HEK293T (cell line): ENCODE results near the gene PSENEN.

Source experiments
- CTCF ChIA-PET: fragments of 350-600 bp; formaldehyde crosslinking; extraction: SDS; loops from one replicate; lab custom pipeline; 2021; ENCODE audit warnings: antibody characterized with exemption, inconsistent platforms; lab: Yijun Ruan, JAX
- POLR2A ChIA-PET: fragments of 350-600 bp; formaldehyde crosslinking; extraction: SDS; loops from one replicate; lab custom pipeline; 2020; ENCODE audit warnings: antibody characterized with exemption, inconsistent platforms; lab: Yijun Ruan, JAX
- DNase-seq: peaks from one replicate; pipeline ENCODE4 v3.0.0; 2012; ENCODE audit warnings: mixed read lengths; ENCODE audit errors: extremely low spot score
- ARNT ChIP-seq: fragments of 450-650 bp; IDR thresholded peaks from 2 replicates; pipeline ENCODE4 v1.6.1; 2017; ENCODE audit warnings: mild to moderate bottlenecking
- BHLHE40 ChIP-seq: fragments of 450-650 bp; IDR thresholded peaks from 2 replicates; pipeline ENCODE4 v1.6.1; 2016; ENCODE audit warnings: mild to moderate bottlenecking, moderate library complexity, borderline replicate concordance
- CTBP1 ChIP-seq: fragments of 450-650 bp; IDR thresholded peaks from 2 replicates; pipeline ENCODE4 v1.6.1; 2016; ENCODE audit warnings: borderline replicate concordance
- ELF4 ChIP-seq: fragments of 450-650 bp; IDR thresholded peaks from 2 replicates; pipeline ENCODE4 v1.6.1; 2017; ENCODE audit warnings: antibody characterized with exemption
- FOXA1 ChIP-seq: fragments of 450-650 bp; IDR thresholded peaks from 2 replicates; pipeline ENCODE4 v1.6.1; 2016; ENCODE audit warnings: mild to moderate bottlenecking
- FOXK2 ChIP-seq: fragments of 450-650 bp; IDR thresholded peaks from 2 replicates; pipeline ENCODE4 v1.6.1; 2016; ENCODE audit warnings: mild to moderate bottlenecking
- FOXM1 ChIP-seq: fragments of 450-650 bp; IDR thresholded peaks from 2 replicates; pipeline ENCODE4 v1.6.1; 2017; ENCODE audit warnings: mild to moderate bottlenecking, borderline replicate concordance
- HDGF ChIP-seq: fragments of 450-650 bp; IDR thresholded peaks from 2 replicates; pipeline ENCODE4 v1.6.1; 2017; ENCODE audit warnings: antibody characterized with exemption, borderline replicate concordance
- L3MBTL2 ChIP-seq: fragments of 450-650 bp; conservative IDR thresholded peaks from 2 replicates; pipeline ENCODE4 v1.6.1; 2016; ENCODE audit warnings: mild to moderate bottlenecking
- LEF1 ChIP-seq: fragments of 450-650 bp; IDR thresholded peaks from 2 replicates; pipeline ENCODE4 v1.6.1; 2017; ENCODE audit warnings: mild to moderate bottlenecking, borderline replicate concordance
- NFRKB ChIP-seq: fragments of 450-650 bp; IDR thresholded peaks from 2 replicates; pipeline ENCODE4 v1.6.1; 2016; ENCODE audit warnings: mild to moderate bottlenecking, moderate library complexity
- SP1 ChIP-seq: fragments of 450-650 bp; IDR thresholded peaks from 2 replicates; pipeline ENCODE4 v1.6.1; 2017
- SUZ12 ChIP-seq: fragments of 450-650 bp; IDR thresholded peaks from 2 replicates; pipeline ENCODE4 v1.6.1; 2016; ENCODE audit warnings: mild to moderate bottlenecking
- TARDBP ChIP-seq: fragments of 450-650 bp; IDR thresholded peaks from 2 replicates; pipeline ENCODE4 v1.6.1; 2016
- ZNF384 ChIP-seq: fragments of 450-650 bp; IDR thresholded peaks from 2 replicates; pipeline ENCODE4 v1.6.1; 2016
- TF ChIP-seq, protein P1 (sequence below): fragments of 450-650 bp; IDR thresholded peaks from 2 replicates; pipeline ENCODE4 v1.6.1; 2016

The PSENEN gene

GRCh38 chr19:35725216-35725861 is 20.1 kb upstream of the PSENEN start:
- DNase-seq: no peak
- TF ChIP-seq LEF1 (no peak), ARNT (no peak), SUZ12 (no peak), BHLHE40 (no peak), SP1 (no peak), ELF4 (no peak), L3MBTL2 (no peak), TARDBP (no peak), FOXK2 (no peak), ZNF384 (no peak), NFRKB (no peak), FOXA1 (no peak), CTBP1 (no peak), HDGF (no peak), FOXM1 (no peak)
- TF ChIP-seq, protein P1, sequence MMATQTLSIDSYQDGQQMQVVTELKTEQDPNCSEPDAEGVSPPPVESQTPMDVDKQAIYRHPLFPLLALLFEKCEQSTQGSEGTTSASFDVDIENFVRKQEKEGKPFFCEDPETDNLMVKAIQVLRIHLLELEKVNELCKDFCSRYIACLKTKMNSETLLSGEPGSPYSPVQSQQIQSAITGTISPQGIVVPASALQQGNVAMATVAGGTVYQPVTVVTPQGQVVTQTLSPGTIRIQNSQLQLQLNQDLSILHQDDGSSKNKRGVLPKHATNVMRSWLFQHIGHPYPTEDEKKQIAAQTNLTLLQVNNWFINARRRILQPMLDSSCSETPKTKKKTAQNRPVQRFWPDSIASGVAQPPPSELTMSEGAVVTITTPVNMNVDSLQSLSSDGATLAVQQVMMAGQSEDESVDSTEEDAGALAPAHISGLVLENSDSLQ: no peak
- ChIA-PET POLR2A (interaction anchor here (1.2 kb wide), 1 partner anchor 23 kb away, joined by 3 read pairs; the partner anchor contains the start of gene LIN37), CTCF (no interaction called here)

DNA sequence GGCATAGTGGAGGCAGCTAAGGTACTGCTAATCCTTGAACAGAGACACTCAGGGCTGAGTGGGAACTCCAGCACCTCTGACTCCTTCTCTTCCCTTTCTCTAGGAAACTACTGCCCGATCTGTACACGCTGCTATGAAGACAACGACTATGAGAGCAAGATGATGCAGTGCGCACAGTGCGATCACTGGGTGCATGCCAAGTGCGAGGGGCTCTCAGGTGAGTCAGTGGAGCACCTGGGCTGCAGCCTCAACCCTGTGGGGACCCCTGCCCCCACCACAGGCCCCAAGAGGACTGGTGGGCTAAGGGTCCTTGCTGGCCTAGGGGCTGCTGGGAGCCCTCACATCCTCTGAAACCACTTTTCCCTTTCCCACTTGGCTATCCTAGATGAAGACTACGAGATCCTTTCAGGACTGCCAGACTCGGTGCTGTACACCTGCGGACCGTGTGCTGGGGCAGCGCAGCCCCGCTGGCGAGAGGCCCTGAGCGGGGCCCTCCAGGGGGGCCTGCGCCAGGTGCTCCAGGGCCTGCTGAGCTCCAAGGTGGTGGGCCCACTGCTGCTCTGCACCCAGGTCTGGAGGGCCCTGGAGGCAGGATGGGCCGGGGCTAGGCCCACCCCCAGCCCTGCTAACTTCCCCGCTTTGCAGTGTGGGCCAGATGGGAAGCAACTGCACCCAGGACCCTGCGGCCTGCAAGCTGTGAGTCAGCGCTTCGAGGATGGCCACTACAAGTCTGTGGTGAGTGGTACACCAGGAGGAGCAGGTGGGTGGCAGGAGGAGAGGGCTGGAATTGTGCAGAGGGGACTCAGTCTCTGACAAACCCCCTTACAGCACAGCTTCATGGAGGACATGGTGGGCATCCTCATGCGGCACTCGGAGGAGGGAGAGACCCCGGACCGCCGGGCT is 18.1 kb upstream of the PSENEN start:
- TF ChIP-seq L3MBTL2: no peak
- TF ChIP-seq LEF1: no peak
- TF ChIP-seq ZNF384: no peak
- TF ChIP-seq CTBP1: no peak
- TF ChIP-seq, protein P1: no peak
- TF ChIP-seq ELF4: no peak
- TF ChIP-seq BHLHE40: no peak
- TF ChIP-seq FOXK2: no peak
- TF ChIP-seq SP1: no peak
- TF ChIP-seq ARNT: no peak
- no peak for TF ChIP-seq NFRKB
- no peak for TF ChIP-seq FOXM1
- no peak for TF ChIP-seq TARDBP
- no peak for TF ChIP-seq SUZ12
- no peak for TF ChIP-seq FOXA1
- no peak for TF ChIP-seq HDGF
- POLR2A ChIA-PET: no interaction called here
- no peak for DNase-seq
- CTCF ChIA-PET: no interaction called here

DNA sequence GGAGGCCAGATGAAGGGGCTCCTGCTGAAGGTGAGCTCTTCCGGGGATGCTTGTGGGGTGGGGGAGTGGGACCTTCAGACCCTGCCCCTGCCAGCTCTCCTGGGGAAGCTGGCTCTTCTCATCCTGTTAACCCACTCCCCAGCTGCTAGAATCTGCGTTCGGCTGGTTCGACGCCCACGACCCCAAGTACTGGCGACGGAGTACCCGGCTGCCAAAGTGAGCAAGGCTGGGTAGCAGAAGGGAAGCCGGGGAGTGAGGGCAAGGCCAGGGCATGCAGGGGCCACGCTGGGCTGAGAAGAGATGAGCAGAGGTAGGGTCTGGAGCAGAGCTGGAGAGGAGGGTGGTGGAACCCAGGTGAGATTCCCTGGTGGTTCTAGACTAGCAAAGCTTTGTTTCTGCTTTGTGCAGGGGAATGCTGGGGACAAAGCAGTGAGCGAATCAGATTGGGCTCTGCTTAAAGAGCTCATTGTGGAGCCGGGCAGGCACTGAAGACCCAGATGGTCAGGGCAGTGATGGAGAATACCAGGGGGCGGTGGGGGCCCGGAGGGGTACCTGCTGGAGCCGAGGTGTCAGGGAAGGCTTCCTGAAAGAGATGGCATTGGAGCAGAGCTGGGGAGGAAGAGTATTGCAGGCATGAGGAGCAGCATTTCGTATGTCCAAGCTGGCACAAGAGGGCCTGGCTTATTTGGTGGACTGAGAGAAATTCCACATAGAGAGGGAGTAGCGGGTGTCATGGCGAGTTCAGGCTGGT is 17.3 kb upstream of the PSENEN start:
- CTCF ChIA-PET: no interaction called here

DNA sequence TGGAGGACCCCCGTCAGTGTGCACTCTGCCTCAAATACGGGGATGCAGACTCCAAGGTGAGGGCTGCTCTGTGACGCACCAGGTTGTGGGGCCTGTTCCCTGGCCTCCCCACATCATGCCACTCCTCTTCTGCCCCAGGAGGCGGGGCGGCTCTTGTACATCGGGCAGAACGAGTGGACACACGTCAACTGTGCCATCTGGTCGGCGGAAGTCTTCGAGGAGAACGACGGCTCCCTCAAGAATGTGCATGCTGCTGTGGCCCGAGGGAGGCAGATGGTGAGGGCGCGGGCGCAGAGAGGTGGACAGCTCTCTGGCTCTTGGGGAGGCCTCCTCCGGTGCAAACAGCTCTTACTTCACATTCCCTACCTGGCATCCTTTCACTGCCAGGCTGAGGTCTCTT is 16.4 kb upstream of the PSENEN start:
- TF ChIP-seq HDGF (no peak), FOXA1 (no peak), SUZ12 (no peak), BHLHE40 (no peak), FOXM1 (no peak), ELF4 (no peak), SP1 (no peak), ARNT (no peak), TARDBP (no peak), L3MBTL2 (no peak), ZNF384 (no peak), CTBP1 (no peak), LEF1 (no peak), FOXK2 (no peak)
- CTCF ChIA-PET: no interaction called here
- DNase-seq: no peak
- POLR2A ChIA-PET: interaction anchor here (1.2 kb wide), 1 partner anchor 11 kb away, joined by 3 read pairs; no protein-coding TSS in a partner anchor

More for the DNA sequence above, 17.3 kb upstream of the PSENEN start:
- DNase-seq: no peak
- POLR2A ChIA-PET: interaction anchor here (1.2 kb wide), 1 partner anchor 12 kb away, joined by 3 read pairs; no protein-coding TSS in a partner anchor
- no peak for TF ChIP-seq CTBP1
- no peak for TF ChIP-seq FOXK2

GRCh38 chr19:35729763-35730162 is 15.7 kb upstream of the PSENEN start:
- TF ChIP-seq BHLHE40: no peak
- DNase-seq: no peak
- CTCF ChIA-PET: no interaction called here
- POLR2A ChIA-PET: interaction anchor here (2.5 kb wide), 1 partner anchor 11 kb away, joined by 7 read pairs; no protein-coding TSS in a partner anchor

DNA sequence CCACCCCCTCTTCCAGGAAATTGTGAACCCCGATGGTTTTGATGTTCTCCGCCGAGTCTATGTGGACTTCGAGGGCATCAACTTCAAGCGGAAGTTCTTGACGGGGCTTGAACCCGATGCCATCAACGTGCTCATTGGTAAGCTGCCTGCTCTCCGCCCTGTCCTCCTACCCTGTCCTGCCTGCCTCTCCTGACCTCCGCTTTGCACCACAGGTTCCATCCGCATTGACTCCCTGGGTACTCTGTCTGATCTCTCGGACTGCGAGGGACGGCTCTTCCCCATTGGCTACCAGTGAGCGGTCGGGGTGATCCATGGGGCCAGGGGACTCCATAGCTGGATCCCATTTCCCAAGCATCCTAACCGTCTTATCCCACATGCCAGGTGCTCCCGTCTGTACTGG is 15.1 kb upstream of the PSENEN start:
- DNase-seq: no peak
- TF ChIP-seq TARDBP (no peak), ARNT (no peak), SP1 (no peak), HDGF (no peak), NFRKB (no peak), CTBP1 (no peak), ELF4 (no peak), FOXA1 (no peak), FOXM1 (no peak)
- POLR2A ChIA-PET: interaction anchor here (1.5 to 2.5 kb wide), 2 partner anchors 10 to 15 kb away, joined by 6 to 7 read pairs; partner anchors contain the start of genes PSENEN and U2AF1L4
- CTCF ChIA-PET: no interaction called here
